HL-60/S4 (cell line): Measurements from ENCODE around the gene LRRC63.
"Not testable (repeated sequence)": the region's sequence is repeated elsewhere in the genome, so short reads cannot be mapped to it uniquely, and the experiment has no call there.

Experiments used
- in situ Hi-C: fragments of 300-500 bp; cut with MboI; formaldehyde crosslinking; loops from 2 replicates; pipeline ENCODE4 v1.14.3; 2022; ENCODE audit warnings: low sequenced_read_pairs

The LRRC63 gene

DNA sequence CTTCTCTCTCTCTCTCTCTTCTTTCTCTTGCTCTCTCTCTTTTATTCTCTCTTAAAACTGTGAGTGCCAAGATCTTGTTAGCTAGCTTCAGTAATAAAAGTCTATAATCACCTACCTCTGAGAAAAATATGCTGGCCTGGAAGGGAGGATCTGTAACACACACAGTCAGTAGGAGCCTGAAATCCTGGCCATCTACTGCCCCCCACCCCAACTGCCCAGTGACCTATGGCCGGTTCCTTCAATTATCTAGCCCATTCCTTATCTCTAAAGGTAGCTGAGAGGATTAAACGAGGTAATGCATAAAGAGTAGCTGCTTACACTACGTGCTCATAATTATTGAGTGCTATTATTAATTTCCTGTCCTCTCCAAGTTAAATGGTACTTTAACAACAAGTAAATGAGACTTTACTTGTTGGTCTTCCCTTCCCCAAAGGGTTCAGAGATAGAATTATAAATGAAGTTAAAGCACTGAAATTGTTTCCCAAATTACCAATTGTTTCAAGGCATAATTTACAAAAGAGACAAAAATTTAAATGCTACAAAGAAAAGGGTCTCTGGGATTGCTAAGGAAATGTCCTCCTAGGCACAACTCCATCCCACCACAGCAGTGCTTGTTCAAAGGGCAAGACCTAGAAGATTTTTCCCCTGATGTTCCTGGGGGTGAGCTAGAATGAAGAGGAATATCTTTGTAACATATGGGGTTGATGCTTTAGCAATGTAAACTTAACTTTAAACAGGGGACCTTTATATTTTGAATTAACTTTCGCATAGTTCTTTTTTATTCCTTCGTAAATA is 31.6 kb upstream of the LRRC63 start:
- in situ Hi-C loops = no loop called here

DNA sequence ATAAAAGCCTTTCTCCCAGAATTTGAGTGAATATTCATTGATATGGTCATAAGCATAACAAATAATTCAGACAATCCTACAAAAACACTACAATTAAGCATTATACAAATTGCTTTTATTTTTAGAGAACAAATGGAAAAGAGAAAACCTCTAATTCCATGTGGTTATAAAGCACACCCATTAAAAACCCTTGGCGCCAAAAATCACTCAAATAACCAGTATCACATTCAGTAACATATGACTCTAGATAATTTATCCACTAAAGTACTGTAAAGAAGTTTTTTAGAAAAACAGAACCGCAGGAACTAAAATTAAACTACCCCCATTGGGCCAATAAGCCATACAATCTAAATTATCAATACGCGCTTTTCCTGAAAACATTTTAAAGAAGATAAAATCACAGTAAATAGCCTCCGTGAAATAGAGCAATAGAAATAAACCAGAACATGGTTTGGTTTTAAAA is 30.3 kb upstream of the LRRC63 start:
- in situ Hi-C loops = no loop called here

DNA sequence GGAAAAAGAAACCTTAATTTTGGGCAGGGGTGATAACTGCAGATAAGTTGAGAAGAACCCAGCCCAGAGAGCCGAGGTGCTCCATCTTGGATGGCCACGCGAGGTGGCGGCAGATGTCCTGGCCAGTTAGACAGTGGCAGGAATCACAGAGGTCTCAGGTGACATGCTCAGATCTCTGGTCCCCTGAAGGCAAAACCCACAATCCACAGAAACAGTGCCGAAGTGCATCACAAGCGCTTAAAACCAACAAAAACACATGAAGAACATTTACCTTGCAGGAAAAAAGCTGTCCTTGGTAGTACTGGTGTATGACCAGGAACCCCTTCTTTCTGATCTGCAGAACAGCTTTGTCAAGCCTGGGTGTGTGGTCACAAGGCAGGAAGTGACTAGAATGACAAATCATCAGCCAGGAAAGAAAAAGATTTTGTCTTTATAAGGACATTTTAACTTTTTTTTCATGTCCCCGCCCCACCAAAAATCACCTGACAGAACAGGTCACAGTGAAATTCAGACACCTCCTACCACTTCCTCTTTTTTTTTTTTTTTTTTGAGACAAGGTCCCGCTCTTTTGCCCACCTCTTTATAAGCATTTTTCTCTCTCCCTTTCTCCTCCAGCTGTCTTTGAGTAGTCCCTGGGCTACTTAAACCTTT is 29.8 kb upstream of the LRRC63 start, which contains the start of gene LCP1:
Gene LCP1, minus strand, starts transcription at position 338 of the 651 bp plus-strand sequence. CDS start 22,515 bp downstream, outside the sequence.
- in situ Hi-C loops = no loop called here

DNA sequence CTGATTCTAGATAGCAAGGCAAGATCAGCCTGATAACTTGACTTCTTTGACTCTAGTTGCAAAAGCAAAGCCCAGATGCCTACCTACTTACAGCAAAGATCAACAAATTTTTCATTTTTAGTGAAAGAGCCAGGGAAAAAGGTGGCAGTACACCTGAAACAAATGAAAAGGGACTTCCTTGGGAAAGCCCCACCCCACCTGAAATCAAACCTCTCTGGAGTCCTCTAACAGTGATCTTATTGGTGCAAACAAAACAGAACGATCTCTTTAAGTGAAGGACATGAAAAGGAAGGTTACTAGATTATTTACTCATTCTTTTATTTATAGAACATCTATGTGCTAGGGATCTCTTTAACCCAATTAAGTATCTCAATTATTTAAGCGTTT is 29.2 kb upstream of the LRRC63 start:
- in situ Hi-C loops = no loop called here

DNA sequence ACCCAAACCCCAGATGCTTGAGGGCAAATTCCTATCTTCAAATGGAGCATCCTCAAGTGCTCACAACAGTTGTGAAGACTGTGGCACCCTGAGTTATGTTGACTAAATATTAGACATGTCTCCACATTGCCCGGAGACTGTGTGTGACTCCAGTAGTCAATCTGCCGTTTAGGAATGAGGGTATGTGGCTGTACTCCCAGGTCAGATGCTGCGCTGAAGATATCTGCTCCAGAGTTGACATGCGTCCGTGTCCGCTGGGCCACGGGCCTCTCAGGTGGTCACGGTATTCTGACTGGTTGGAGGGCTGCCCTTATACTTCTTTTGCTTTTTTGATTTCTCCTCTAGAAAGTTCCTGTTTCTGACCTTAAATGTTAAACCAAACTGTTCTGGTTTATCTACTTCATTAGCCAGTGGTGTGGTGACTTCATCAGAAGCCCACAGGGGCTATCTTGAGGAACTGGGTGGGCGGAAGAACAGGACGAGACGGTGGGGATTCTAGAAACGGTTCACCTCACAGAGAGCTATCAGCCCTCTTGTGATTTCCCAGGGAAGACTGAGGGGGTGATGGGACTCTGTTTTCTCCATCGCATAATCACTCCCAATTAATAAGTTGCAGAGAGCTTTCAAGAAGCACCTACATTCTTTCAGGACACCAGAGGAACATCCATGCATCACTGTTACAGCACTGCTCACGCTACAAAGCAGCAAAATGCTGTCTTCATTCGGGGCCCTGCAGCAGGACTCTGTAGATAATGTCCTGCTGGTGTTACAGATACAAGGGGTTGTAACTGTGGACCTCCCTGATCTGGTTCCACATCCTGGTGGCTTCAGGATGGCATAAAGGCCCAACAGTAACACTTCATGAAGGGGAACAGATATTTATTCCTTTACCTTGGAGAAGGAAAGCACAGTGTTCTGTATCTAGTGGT is 28.4 kb upstream of the LRRC63 start:
- in situ Hi-C loops = no loop called here

DNA sequence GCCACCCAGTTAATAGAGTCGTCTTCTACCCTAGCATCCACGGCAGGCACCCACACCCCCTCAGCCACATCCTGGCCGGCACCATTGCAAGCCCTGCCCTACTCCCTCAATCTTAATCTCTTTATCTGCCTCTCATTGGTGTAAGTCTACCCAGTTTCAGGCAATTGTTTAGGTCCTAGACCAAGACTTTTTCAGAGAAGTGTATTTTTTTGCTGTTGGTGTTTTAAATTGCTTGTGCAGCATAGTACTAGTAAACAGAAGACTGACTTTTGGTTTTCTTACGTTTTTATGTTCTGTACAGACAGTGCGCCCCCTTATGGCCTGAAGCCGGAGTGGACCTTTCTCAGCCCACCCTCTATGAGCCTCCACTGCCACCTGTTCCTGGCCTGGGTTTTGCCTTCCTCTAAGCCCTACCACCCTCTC is 27.4 kb upstream of the LRRC63 start:
- in situ Hi-C loops = no loop called here

DNA sequence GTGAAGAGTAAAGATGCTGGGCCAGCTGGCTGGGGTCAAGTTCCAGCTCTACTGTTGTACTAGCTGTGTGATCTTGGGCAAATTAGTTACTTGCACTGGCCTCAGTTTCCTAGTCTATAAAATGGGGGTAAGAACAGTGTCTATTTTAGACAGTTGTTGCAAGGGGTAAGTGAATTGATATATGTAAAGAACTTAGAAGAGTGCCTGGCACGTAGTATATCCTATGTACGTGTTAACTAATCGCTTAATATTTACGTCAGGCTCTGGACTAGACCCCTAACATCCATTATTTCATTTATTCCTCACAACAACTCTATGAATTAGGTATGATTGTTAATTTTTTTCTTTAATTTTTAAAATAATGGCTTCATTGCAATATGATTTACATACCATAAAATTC is 26.1 kb upstream of the LRRC63 start:
- in situ Hi-C loops = no loop called here

DNA sequence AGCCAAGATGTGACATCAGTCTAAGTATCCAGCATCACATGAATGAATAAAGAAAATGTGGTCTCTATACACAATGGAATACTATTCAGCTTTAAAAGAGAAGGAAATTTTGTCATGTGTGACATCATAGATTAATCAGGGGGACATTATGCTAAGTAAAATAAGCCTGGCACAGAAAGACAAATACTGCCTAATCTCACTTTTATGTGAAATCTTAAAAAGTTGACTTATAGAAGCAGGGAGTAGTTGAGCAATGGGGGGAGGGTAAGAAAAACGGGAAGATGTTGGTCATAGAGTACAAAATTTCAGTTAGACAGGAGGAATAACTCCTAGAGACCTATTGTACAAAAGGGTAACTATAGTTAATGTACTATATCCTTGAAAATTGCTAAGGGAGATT is 19.3 kb upstream of the LRRC63 start:
- in situ Hi-C loops = no loop called here

DNA sequence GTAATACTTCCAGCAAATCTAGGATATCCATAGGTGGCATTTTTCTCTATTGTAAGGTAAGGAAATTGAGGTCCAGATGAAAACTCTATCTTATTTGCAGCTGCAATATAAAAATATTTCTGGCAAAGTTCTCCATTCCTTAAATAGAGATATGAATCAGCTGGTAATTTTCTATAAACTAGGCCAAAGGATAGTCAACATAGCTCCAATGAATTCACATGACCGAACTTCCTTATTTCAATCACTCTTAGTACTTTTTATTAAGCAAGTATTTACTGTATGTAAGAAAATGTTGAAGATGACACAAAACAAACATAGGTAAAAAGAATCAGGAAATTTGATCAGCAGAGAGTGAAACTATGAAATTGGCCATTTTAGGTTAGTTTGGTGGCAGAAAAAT is 16.7 kb upstream of the LRRC63 start:
- in situ Hi-C loops = no loop called here

DNA sequence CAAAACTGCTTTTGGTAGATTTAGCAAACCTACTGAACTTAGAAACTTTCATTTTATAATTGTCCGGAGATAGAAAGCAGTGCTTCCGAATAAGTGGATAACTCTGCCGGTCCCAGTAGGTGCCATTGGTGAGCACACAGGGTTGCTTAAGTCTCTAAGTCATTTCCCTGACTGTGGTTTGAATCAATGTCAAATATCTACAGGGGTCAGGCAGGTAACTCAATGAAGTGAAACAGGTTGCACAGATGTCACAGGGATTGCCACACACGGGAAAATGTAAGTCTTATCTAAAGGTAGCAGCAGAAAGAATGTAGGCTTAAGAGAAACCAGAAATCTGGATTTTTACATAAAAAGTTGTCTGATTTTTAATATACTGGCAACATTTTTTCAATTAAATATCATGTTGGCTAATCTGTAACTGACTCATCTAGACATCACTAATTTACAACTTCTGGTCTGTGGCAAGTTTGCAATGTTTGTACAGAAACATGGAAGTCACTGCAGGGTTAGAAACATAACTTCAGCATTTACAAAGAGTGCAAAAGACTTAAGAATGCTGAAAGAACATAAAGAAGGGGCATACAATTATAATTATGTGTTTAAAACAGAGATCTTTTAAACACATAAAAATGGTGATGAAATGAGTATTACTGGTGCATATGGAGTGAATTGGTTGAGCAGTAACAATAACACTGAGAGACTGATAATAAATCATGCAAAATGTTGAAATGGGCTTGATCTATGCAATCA is 14.3 kb upstream of the LRRC63 start:
- in situ Hi-C loops = no loop called here

DNA sequence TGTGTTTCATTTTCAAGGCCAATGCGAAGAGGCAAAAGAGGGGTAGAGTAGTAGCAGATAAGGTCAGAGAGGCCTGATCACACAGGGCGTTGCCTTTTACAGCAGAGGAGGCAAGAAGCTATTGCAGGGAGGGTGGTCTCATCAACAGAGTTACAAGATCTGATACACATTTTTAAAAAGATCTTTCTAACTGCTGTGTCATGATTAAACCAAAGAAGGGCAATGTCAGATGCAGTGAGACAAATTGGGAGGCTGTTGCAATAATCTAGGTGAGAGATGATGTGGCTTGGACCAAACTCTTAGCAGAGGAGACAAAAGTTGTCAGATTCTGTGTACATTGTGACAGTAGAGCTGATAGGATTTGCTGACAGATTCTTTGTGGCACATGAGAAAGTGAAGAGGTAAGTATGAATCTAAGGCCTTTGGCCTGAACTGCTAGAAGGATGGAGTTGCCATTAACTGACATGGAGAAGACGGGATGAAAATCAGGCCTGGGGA is 13.0 kb upstream of the LRRC63 start:
- in situ Hi-C loops = no loop called here

DNA sequence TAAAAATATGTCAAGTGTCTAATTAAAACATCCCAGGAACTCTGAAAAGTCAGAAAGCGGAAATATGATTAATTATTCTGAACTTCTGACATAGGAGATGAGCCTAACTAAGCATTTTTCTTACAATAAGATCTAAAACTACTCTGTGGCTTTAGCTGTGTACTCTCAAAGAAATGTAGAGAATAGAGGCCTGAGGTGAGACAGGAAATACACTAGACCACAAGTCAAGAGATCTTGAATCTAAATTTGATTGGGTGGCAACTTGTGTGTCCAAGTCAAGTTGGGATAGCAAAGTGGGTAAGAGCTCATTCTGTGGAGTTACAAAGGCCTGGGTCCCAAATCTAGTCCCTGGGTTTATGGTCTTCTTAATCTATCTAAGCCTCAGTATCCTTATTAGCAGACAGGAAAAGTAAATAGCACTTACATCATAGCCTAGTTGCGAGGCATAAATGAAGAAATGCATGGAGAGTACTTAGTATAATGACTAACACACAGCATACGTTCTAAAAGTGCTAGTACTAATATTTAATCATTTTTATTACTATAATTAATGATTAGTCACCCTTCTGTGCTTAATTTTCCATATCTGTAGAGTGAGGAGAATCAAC is 9.4 kb upstream of the LRRC63 start:
- in situ Hi-C loops = no loop called here

DNA sequence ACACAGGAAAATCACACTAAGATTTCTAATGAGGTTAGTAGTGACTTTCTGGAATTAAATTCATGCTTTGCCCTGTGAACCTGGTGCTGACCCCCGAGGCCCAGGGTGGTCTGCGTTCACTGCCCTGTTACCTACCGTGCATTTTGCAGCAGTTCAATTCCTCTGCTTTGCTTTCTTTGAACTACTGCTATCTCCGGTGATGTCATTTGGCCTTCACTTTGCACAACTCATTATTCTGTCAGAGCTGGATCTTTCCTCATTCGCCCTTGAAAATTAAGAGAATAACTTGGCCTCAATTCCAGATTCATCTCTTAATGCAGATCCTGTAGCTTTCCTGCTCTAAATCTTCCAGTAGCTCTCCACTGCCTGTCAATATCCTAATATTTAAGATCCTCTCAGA is 8.8 kb upstream of the LRRC63 start:
- in situ Hi-C loops = no loop called here

DNA sequence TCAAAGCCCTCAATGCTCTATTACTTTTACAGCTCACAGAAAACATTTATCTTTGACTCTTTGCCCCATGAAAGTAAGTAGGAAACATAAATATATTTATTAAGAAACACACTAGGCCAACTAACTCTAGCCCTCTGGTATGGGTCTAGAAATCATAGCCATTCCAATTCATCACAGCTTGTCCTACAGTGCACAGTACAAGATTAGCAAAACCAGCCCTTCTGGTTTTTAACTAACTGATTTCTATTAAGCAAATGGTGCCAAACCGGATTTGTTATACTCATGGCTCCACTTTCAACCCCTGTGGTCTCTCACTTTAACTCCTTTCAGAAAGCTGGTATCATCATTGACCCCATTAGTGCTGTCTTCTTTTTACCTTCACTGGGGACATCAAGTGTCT is 5.6 kb upstream of the LRRC63 start:
- in situ Hi-C loops = no loop called here

DNA sequence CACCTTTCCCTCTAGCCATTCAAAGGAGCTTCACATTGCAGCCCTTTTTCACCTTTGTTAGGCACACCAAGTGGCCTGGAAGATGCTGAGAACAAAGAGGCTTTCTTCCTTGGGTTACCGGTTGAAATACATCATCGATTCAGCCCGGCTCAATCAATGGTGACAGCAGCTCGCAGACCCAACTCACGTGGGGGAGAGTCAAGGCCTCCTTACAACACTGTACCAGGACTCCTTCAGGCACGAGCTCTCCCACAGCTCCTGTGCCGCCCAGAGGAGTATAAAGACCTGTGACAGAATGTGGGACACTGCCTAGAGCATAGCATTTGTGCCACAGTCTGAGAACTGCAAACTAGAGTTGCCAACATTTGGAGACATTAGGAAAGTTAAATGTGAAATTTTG is 3.9 kb upstream of the LRRC63 start:
- in situ Hi-C loops = no loop called here

DNA sequence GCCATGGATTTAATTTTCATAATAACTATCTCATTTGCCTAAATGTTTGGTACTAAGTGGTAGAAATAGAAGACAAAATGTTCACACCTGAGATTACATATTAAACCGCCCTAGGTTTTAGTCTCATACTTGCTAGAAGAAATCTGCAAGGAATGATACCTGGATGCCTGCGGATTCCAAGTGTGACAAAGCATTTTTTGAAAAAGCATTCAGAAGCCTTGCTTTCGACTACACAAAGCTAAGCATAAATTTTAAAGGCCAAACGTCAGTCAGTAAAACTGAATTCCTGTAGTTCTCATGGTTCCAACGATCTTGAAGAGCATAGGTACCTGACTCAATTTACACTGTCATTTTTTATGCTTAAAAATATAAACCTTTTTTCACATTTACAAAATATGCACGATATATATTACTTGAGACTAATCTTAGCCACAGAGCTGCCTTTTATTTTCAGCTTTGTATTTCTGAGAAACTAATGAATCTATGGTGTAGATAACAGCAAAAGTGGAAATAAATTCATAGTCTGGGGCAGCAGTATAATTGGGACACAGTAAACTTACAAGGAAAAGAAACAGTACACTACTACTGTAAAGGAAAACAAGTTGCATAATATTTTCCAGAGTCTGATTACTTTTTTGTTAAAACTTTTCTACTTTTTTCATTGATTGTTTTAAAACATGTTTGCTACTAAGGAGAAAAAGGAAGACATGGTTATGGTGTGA is 1.2 kb upstream of the LRRC63 start:
- in situ Hi-C loops = no loop called here

DNA sequence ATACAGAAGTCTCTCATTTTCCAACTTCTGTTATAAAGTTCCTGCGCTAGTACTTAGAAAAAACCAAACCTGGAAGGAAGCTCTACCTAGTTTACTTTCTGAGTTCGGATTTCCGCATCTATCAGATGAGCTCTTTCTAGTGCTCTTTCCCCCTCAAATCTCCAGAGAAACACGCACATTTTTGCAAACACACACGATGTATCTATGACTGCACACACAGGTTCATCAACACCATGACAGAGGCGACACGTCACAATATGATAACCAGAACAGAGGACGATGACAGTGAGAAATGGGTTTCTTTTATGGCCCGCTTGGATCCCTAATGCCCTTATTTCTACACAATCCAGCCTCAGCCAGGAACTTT is 629 bp upstream of the LRRC63 start:
- in situ Hi-C loops = no loop called here

DNA sequence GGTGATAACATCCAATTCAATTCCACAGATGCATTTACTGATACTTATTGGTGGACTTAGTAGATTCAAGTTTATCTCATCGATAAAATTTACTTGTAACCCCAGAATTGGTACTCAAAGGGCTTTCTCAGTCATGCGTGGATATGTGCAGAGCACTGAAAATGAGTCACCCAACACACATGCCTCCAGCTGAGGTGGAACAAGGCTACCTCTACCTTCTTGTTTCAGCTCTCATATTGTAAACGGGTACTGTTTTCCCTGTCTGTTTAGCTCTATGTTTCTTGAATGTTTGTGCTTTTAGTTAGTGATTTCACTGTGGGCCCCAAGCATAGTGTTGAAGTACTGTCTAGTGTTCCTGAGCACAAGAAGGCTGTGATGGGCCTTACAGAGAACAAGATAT is 1.5 kb downstream of the LRRC63 start:
- in situ Hi-C loops = no loop called here

DNA sequence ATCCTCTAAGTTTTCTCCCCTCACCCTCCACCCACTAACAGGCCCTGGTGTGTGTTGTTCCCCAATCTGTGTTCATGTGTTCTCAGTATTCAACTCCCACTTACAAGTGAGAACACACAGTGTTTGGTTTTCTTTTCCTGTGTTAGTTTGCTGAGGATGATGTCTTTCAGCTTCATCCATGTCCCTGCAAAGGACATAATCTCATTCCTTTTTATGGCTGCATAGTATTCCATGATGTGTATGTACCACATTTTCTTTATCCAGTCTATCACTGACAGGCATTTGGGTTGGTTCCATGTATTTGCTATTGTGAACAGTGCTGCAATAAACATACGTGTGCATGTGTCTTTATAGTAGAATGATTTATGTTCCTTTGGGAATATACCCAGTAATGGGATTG is 3.0 kb downstream of the LRRC63 start:
- in situ Hi-C loops = not testable (repeated sequence)
